ENCODE results near the gene SLC26A5.

The SLC26A5 gene

DNA sequence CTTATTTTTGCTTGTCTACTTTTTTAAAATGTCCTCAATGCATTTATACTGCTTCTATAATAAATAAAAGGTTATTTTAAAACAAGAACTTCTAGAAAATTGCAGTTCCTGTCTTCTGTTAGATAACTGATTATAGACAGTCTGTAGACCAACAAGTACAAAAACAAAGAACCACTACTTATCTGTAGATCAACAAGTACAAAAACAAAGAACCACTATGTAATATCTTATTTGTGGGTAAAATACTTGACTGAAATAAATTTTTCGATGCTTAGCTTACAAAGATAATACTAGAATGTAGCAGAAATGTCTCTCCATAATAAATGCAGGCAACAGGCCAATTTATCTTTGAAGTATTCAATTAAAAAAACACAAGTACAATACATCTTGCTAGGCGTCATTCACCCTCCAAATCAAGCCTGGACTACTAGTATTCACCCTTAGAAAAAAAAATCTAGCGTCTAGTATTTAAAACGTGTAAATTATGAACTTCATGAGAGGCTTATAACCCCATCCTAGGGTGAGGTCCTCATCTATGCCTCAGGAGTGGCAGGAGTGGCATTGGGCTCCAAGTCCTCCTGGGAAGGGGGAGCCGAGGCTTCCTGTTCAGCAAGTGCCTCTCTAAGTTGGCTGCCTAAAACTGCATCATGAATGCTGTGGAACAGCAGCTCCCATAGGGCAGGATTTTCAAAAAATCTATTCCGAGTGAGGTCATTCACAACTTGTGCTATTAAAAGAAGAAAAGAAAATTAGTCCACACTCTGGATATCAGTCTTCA lies 72.0 kb downstream of the SLC26A5 start:
- H3K4me3 ChIP-seq (ENCODE audit: low read depth in 1 of 2, low read length in 2 of 2) = no peak overlapping the region
- no peak for DNase-seq
- peaks cover 9% of the 10 kb centered on the region; the same call in 1 of the 2 replicates for H3K36me3 ChIP-seq (ENCODE audit: insufficient read depth, low read length)
- H2AFZ ChIP-seq (ENCODE audit: low read depth, low read length) = no peak overlapping the region
- no peaks in the 10 kb centered on the region for H3K79me2 ChIP-seq (ENCODE audit: insufficient read depth, low read length)
- H3K27ac ChIP-seq (ENCODE audit: low read length) = no peak overlapping the region
- ATAC-seq (ENCODE audit: insufficient read depth, low read depth) = no peak
- no peak overlapping the region for H3K9ac ChIP-seq (ENCODE audit: low read depth, low read length)
- TF ChIP-seq EZH2 (IDR thresholded peaks at IDR 0.05; ENCODE audit: borderline replicate concordance, low read depth, low read length, severe bottlenecking) = no peak
- TF ChIP-seq, protein P1, sequence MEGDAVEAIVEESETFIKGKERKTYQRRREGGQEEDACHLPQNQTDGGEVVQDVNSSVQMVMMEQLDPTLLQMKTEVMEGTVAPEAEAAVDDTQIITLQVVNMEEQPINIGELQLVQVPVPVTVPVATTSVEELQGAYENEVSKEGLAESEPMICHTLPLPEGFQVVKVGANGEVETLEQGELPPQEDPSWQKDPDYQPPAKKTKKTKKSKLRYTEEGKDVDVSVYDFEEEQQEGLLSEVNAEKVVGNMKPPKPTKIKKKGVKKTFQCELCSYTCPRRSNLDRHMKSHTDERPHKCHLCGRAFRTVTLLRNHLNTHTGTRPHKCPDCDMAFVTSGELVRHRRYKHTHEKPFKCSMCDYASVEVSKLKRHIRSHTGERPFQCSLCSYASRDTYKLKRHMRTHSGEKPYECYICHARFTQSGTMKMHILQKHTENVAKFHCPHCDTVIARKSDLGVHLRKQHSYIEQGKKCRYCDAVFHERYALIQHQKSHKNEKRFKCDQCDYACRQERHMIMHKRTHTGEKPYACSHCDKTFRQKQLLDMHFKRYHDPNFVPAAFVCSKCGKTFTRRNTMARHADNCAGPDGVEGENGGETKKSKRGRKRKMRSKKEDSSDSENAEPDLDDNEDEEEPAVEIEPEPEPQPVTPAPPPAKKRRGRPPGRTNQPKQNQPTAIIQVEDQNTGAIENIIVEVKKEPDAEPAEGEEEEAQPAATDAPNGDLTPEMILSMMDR (IDR thresholded peaks at IDR 0.05; ENCODE audit: borderline replicate concordance, extremely low read depth, low read length, poor library complexity, severe bottlenecking) = no peak
- peaks cover 5% of the 10 kb centered on the region for H3K27me3 ChIP-seq (ENCODE audit: insufficient read depth, low read length, poor library complexity)
- no peaks in the 10 kb centered on the region for H4K20me1 ChIP-seq (ENCODE audit: insufficient read depth, low read length)
- no peaks in the 10 kb centered on the region for H3K4me1 ChIP-seq (ENCODE audit: insufficient read depth, low read length)
- no peaks in the 10 kb centered on the region for H3K9me3 ChIP-seq (ENCODE audit: insufficient read depth, low read length, severe bottlenecking)
- H3K4me2 ChIP-seq (ENCODE audit: insufficient read depth, low read length) = no peak overlapping the region

GRCh38 chr7:103369432-103369831 lies 76.6 kb downstream of the SLC26A5 start:
- Histone ChIP-seq H3K27ac (ENCODE audit: low read length) (no peak overlapping the region), H3K9me3 (ENCODE audit: insufficient read depth, low read length, severe bottlenecking) (no peaks in the 10 kb centered on the region), H3K27me3 (ENCODE audit: insufficient read depth, low read length, poor library complexity) (no peaks in the 10 kb centered on the region), H3K36me3 (ENCODE audit: insufficient read depth, low read length) (peaks cover 54% of the 10 kb centered on the region), H3K4me3 (ENCODE audit: low read depth in 1 of 2, low read length in 2 of 2) (no peak overlapping the region), H3K9ac (ENCODE audit: low read depth, low read length) (no peak overlapping the region), H3K79me2 (ENCODE audit: insufficient read depth, low read length) (no peaks in the 10 kb centered on the region), H4K20me1 (ENCODE audit: insufficient read depth, low read length) (no peaks in the 10 kb centered on the region; the same call in 1 of the 2 replicates), H2AFZ (ENCODE audit: low read depth, low read length) (no peak overlapping the region), H3K4me1 (ENCODE audit: insufficient read depth, low read length) (no peaks in the 10 kb centered on the region), H3K4me2 (ENCODE audit: insufficient read depth, low read length) (no peak overlapping the region)
- ATAC-seq (ENCODE audit: insufficient read depth, low read depth) (no peak), DNase-seq (no peak)
- TF ChIP-seq EZH2 (IDR thresholded peaks at IDR 0.05; ENCODE audit: borderline replicate concordance, low read depth, low read length, severe bottlenecking) = no peak
- TF ChIP-seq, protein P1 (IDR thresholded peaks at IDR 0.05; ENCODE audit: borderline replicate concordance, extremely low read depth, low read length, poor library complexity, severe bottlenecking) = no peak

- ATAC-seq (ENCODE audit: insufficient read depth, low read depth) (no peak), DNase-seq (no peak)
- Histone ChIP-seq H3K9me3 (ENCODE audit: insufficient read depth, low read length, severe bottlenecking) (no peaks in the 10 kb centered on the region), H3K36me3 (ENCODE audit: insufficient read depth, low read length) (peaks cover 53% of the 10 kb centered on the region), H3K4me2 (ENCODE audit: insufficient read depth, low read length) (peak overlapping the region; percentile 89), H3K4me3 (ENCODE audit: low read depth in 1 of 2, low read length in 2 of 2) (peak overlapping the region in 1 of 2 experiments; percentile 80; a peak in 2 of 4 replicates), H4K20me1 (ENCODE audit: insufficient read depth, low read length) (peaks cover 48% of the 10 kb centered on the region; the same call in 1 of the 2 replicates), H3K4me1 (ENCODE audit: insufficient read depth, low read length) (peaks cover 67% of the 10 kb centered on the region), H3K79me2 (ENCODE audit: insufficient read depth, low read length) (peaks cover 92% of the 10 kb centered on the region), H3K27ac (ENCODE audit: low read length) (peak overlapping the region; percentile 34; the same call in 1 of the 2 replicates), H2AFZ (ENCODE audit: low read depth, low read length) (no peak overlapping the region), H3K9ac (ENCODE audit: low read depth, low read length) (peak overlapping the region; percentile 67), H3K27me3 (ENCODE audit: insufficient read depth, low read length, poor library complexity) (no peaks in the 10 kb centered on the region)
- TF ChIP-seq EZH2 (IDR thresholded peaks at IDR 0.05; ENCODE audit: borderline replicate concordance, low read depth, low read length, severe bottlenecking) = no peak
- TF ChIP-seq, protein P1 (IDR thresholded peaks at IDR 0.05; ENCODE audit: borderline replicate concordance, extremely low read depth, low read length, poor library complexity, severe bottlenecking) = no peak
Observed at GRCh38 chr7:103349805-103350204, 96.2 kb downstream of the SLC26A5 start.

Data from DND-41 (cell line).